T-helper 9 cell (primary cell): ENCODE results near the gene SLIT1.

Experiments used
- DNase-seq: peaks from one replicate; pipeline ENCODE4 v3.0.0-alpha.2; 2020

The SLIT1 gene

GRCh38 chr10:96992721-96993120, 193.0 kb downstream of the SLIT1 start:
- no peak for DNase-seq

GRCh38 chr10:96991313-96991841, 194.4 kb downstream of the SLIT1 start:
- DNase-seq: no peak

GRCh38 chr10:96988426-96988825, 197.3 kb downstream of the SLIT1 start:
- DNase-seq: no peak

GRCh38 chr10:96987842-96988175, 197.9 kb downstream of the SLIT1 start:
- no peak for DNase-seq

- DNase-seq: no peak
These were observed 198.5 kb downstream of the SLIT1 start for GRCh38 chr10:96987141-96987841.

GRCh38 chr10:96986200-96986856, 199.4 kb downstream of the SLIT1 start:
- DNase-seq: no peak

GRCh38 chr10:96984541-96985131, 201.1 kb downstream of the SLIT1 start:
- no peak for DNase-seq

GRCh38 chr10:96982149-96982930, 203.4 kb downstream of the SLIT1 start:
- no peak for DNase-seq

GRCh38 chr10:96978621-96979154, 207.1 kb downstream of the SLIT1 start:
- DNase-seq: no peak

- no peak for DNase-seq
These were observed 210.6 kb downstream of the SLIT1 start for GRCh38 chr10:96975136-96975535.

GRCh38 chr10:96973809-96974747, 211.7 kb downstream of the SLIT1 start:
- DNase-seq: no peak

- no peak for DNase-seq
These were observed 213.5 kb downstream of the SLIT1 start for GRCh38 chr10:96972264-96972663.

GRCh38 chr10:96971324-96971723, 214.4 kb downstream of the SLIT1 start:
- no peak for DNase-seq

- no peak for DNase-seq
These were observed 216.9 kb downstream of the SLIT1 start for GRCh38 chr10:96968682-96969423.

GRCh38 chr10:96967847-96968246, 217.9 kb downstream of the SLIT1 start:
- DNase-seq: no peak

GRCh38 chr10:96964131-96964530, 221.6 kb downstream of the SLIT1 start:
- no peak for DNase-seq

GRCh38 chr10:96960872-96961271, 224.9 kb downstream of the SLIT1 start:
- no peak for DNase-seq

GRCh38 chr10:96959733-96960132, 226.0 kb downstream of the SLIT1 start:
- no peak for DNase-seq

- no peak for DNase-seq
These were observed 227.7 kb downstream of the SLIT1 start for GRCh38 chr10:96958071-96958470.

- DNase-seq: no peak
These were observed 230.0 kb downstream of the SLIT1 start for GRCh38 chr10:96955794-96956193.

GRCh38 chr10:96951954-96952353, 233.8 kb downstream of the SLIT1 start:
- DNase-seq: no peak
